ENCODE data around the gene STK32C. TPM values are rescaled to one million over a fixed set of nuclear protein-coding genes. Genes with fewer than 3 reads are reported as not detected.

The STK32C gene
- total RNA-seq, 1 donor from 2014 or later = 13.6 TPM

GRCh38 chr10:132208462-132209050 is 99.2 kb downstream of the STK32C start:
- no peak overlapping the region for H3K9ac ChIP-seq (ENCODE audit: low read length)
- no peak overlapping the region for H3K27ac ChIP-seq (ENCODE audit: low read depth, low read length)
- no peaks in the 10 kb centered on the region for H3K27me3 ChIP-seq (ENCODE audit: insufficient read depth, low read length)
- Mint-ChIP-seq H3K4me3 (ENCODE audit: unreplicated experiment) (no peak overlapping the region), H3K27ac (ENCODE audit: unreplicated experiment) (no peak overlapping the region), H3K27me3 (ENCODE audit: low read depth, unreplicated experiment) (peaks cover 9% of the 10 kb centered on the region), H3K4me1 (ENCODE audit: low read depth, unreplicated experiment) (no peaks in the 10 kb centered on the region), H3K9me3 (ENCODE audit: unreplicated experiment) (no peaks in the 10 kb centered on the region), H3K36me3 (ENCODE audit: low read depth, unreplicated experiment) (peaks cover 13% of the 10 kb centered on the region)
- H3K36me3 ChIP-seq (ENCODE audit: insufficient read depth, low read length) = no peaks in the 10 kb centered on the region
- DNase-seq (ENCODE audit: low read depth) = no peak
- no peak for TF ChIP-seq EZH2 (IDR thresholded peaks at IDR 0.05; ENCODE audit: insufficient read depth, low read length)
- no peak for TF ChIP-seq CTCF (IDR thresholded peaks at IDR 0.05; ENCODE audit: insufficient read depth, low read depth, low read length)
- H3K9me3 ChIP-seq (ENCODE audit: insufficient read depth, low read depth, low read length) = no peaks in the 10 kb centered on the region
- H3K4me2 ChIP-seq (ENCODE audit: low read length) = no peak overlapping the region
- H2AFZ ChIP-seq (ENCODE audit: low read depth, low read length) = no peak overlapping the region
- H4K20me1 ChIP-seq (ENCODE audit: insufficient read depth, low read length) = no peaks in the 10 kb centered on the region
- H3K4me3 ChIP-seq (ENCODE audit: insufficient read depth, low read depth, low read length) = no peak overlapping the region
- no peaks in the 10 kb centered on the region for H3K4me1 ChIP-seq (ENCODE audit: insufficient read depth, low read length)
- no peak for FAIRE-seq
- no peaks in the 10 kb centered on the region for H3K79me2 ChIP-seq (ENCODE audit: insufficient read depth, low read length)

- H4K20me1 ChIP-seq (ENCODE audit: insufficient read depth, low read length) = no peaks in the 10 kb centered on the region
- peaks cover 7% of the 10 kb centered on the region for H3K27me3 Mint-ChIP-seq (ENCODE audit: low read depth, unreplicated experiment)
- no peak overlapping the region for H3K4me3 ChIP-seq (ENCODE audit: insufficient read depth, low read depth, low read length)
- H3K27ac Mint-ChIP-seq (ENCODE audit: unreplicated experiment) = no peak overlapping the region
- no peak overlapping the region for H2AFZ ChIP-seq (ENCODE audit: low read depth, low read length)
- H3K36me3 Mint-ChIP-seq (ENCODE audit: low read depth, unreplicated experiment) = peaks cover 12% of the 10 kb centered on the region
- TF ChIP-seq EZH2 (IDR thresholded peaks at IDR 0.05; ENCODE audit: insufficient read depth, low read length) (no peak), CTCF (IDR thresholded peaks at IDR 0.05; ENCODE audit: insufficient read depth, low read depth, low read length) (no peak)
- H3K4me2 ChIP-seq (ENCODE audit: low read length) = no peak overlapping the region
- H3K9me3 Mint-ChIP-seq (ENCODE audit: unreplicated experiment) = no peaks in the 10 kb centered on the region
- H3K79me2 ChIP-seq (ENCODE audit: insufficient read depth, low read length) = no peaks in the 10 kb centered on the region
- FAIRE-seq (no peak), DNase-seq (ENCODE audit: low read depth) (no peak)
- no peak overlapping the region for H3K4me3 Mint-ChIP-seq (ENCODE audit: unreplicated experiment)
- no peaks in the 10 kb centered on the region for H3K27me3 ChIP-seq (ENCODE audit: insufficient read depth, low read length)
- no peaks in the 10 kb centered on the region for H3K4me1 Mint-ChIP-seq (ENCODE audit: low read depth, unreplicated experiment)
- H3K9me3 ChIP-seq (ENCODE audit: insufficient read depth, low read depth, low read length) = no peaks in the 10 kb centered on the region
- H3K36me3 ChIP-seq (ENCODE audit: insufficient read depth, low read length) = no peaks in the 10 kb centered on the region
- no peak overlapping the region for H3K27ac ChIP-seq (ENCODE audit: low read depth, low read length)
- no peak overlapping the region for H3K9ac ChIP-seq (ENCODE audit: low read length)
- H3K4me1 ChIP-seq (ENCODE audit: insufficient read depth, low read length) = no peaks in the 10 kb centered on the region
These were observed 100.0 kb downstream of the STK32C start for GRCh38 chr10:132207536-132208461.
